Mucosa of descending colon (tissue), 3 donors: Measurements from ENCODE around the gene RNF121. TPM values are rescaled to one million over a fixed set of nuclear protein-coding genes. Genes with fewer than 3 reads are reported as not detected.

Source experiments
- ATAC-seq: fragments of 200-7000 bp; cut with Tn5 transposase; one replicate; pipeline ENCODE4 v1.9.1; 2020; ENCODE audit warnings: mild to moderate bottlenecking, moderate library complexity
- DNase-seq, 3 donors: peaks; one replicate each; pipeline ENCODE4 v3.0.0-alpha.2; 2020
- H3K36me3 ChIP-seq: fragments of 200-600 bp; one replicate; pipeline ENCODE4 v1.8.0; 2021; ENCODE audit warnings: low read depth, mild to moderate bottlenecking
- H3K4me1 ChIP-seq: fragments of 200-600 bp; one replicate; pipeline ENCODE4 v1.8.0; 2021; ENCODE audit warnings: low read depth, mild to moderate bottlenecking
- H3K4me3 ChIP-seq: fragments of 200-600 bp; one replicate; pipeline ENCODE4 v1.8.0; 2021; ENCODE audit warnings: mild to moderate bottlenecking
- H3K9me3 ChIP-seq: fragments of 200-600 bp; one replicate; pipeline ENCODE4 v1.8.0; 2021; ENCODE audit warnings: mild to moderate bottlenecking
- CTCF ChIP-seq: fragments of 200-600 bp; IDR thresholded peaks from one replicate; pipeline ENCODE4 v1.8.0; 2022; ENCODE audit warnings: antibody characterized with exemption, mild to moderate bottlenecking
- intact Hi-C, 2 donors: fragments of 100-400 bp; cut with DNase I in 1 of 2; cut with micrococcal nuclease in 1 of 2; formaldehyde crosslinking; loops; one replicate each; pipeline versions ENCODE4 v1.11.0 to v1.11.1; 2022; cut with DNase I, micrococcal nuclease
- total RNA-seq, 3 donors: library from RNA; stranded (reverse); fragmentation: NEBNext Ultra II Directional in 2 of 3; extraction: Animal tissue kit (Norgen Biotek cat#: 25700) in 2 of 3; gene quantifications; one replicate each; pipeline versions ENCODE4 v1.2.1 to v1.2.4, GENCODE V29; 2021 to 2023
- donor health status: DM: no; HTN: no; CAD: no; lungs with moderate emphysema.
- donor health status: DM: no; HTN: no; CAD: no.
- donor health status: DM: no; HTN: yes; CAD: no.

RNF121 gene
- total RNA-seq, 3 donors from 2014 or later = 37.0 to 41.0 (median 37.4) TPM

GRCh38 chr11:72003776-72004171, 74.9 kb downstream of the RNF121 start:
- intact Hi-C loops = no loop called here
- ATAC-seq (no peak), DNase-seq (no peak)
- Histone ChIP-seq H3K4me1 (peaks cover 5% of the 10 kb centered on the region), H3K9me3 (no peaks in the 10 kb centered on the region), H3K36me3 (peaks cover 31% of the 10 kb centered on the region), H3K4me3 (no peak overlapping the region)
- no peak for TF ChIP-seq CTCF

DNA sequence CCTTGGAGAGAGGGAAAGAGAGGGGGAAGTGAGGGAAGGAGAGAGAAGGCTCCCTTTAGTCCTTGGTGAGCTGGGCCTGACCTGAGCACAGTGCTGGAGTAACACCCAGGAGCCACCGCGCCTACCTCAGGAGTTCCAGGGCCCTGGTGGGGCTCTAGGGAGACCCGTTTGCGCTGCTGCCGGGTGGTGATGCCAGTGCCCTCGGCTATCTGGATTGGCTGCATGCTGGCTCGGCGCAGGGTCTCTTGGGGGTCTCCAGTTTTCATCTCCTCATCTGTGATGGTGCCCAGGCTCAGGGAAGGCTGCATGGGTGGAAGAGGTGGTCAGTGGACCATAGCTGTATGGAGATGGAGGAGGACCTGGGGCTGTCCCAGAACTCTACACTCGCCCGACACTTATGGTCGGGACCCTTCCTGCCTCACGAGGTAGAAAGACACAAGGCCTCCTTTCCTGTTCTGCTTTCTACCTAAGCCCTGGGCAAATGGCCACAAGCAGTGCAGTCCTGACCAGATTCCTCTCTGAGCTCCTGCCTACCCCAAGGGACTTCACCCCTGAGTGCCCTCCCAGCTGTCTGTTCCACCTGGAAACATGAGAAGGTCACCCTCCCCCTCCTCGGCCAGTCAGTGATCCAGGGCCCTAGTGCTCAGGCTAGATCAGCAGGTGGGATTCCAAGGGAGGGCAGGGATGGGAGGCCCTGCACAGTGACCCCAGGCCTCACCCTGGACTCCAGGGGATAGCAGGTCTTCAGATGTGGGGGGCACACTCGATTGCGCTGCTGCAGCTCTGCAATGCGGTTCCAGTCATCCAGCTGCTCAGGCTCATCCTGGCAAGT, 75.9 kb downstream of the RNF121 start:
- ATAC-seq = no peak
- Histone ChIP-seq H3K4me1 (peaks cover 5% of the 10 kb centered on the region), H3K36me3 (peaks cover 31% of the 10 kb centered on the region), H3K9me3 (no peaks in the 10 kb centered on the region), H3K4me3 (no peak overlapping the region)
- TF ChIP-seq CTCF = no peak
- intact Hi-C loops = no loop called here
- no peak for DNase-seq

DNA sequence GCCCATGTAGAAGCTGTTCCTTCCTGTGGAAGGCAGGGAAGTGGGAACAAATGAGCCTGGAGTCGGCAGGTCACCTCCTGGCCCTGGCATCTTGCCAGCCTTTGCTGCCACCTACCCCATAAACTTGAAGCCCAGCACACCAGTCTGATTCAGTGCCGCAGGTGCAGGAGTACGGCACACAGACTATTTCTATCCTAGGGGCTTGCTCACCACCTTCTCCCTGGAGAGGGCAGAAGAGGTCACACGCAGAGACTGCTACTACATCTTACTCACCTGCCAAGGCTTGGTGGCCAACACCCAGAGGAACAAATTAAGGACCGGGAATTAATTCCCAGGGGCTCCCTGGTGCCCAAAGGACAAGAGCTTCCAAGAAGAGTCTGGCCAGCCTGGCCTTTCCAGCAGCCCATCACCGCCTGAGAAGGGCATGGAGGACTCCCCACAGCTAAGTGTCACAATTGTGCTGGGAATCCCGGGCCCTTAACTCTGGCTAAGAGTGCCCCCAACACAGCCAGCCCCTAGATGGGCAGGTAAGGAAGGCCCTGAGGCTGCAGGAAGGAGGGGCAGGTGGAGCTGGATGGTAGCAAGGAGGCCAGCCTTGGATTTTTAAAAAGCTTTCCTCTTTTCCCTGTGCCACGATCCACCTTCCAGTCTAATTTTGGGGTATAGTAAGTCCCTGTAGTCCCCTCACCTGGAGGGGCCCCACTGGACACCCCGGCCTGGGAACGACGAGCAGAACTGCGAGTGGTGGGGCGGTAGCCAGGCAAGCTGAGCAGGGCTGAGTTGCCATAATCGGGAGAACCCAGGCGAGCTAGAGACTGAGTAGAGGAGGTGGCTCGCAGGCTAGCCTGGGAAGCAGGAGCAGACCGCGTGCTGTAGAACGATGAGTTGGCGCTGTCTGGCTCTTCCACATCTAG, 76.8 kb downstream of the RNF121 start:
- Histone ChIP-seq H3K4me1 (no peaks in the 10 kb centered on the region), H3K9me3 (no peaks in the 10 kb centered on the region), H3K4me3 (no peak overlapping the region), H3K36me3 (peaks cover 31% of the 10 kb centered on the region)
- no peak for ATAC-seq
- TF ChIP-seq CTCF = no peak
- no peak for DNase-seq
- intact Hi-C loops = no loop called here

- intact Hi-C loops = no loop called here
- no peak for TF ChIP-seq CTCF
- DNase-seq (no peak), ATAC-seq (no peak)
- Histone ChIP-seq H3K4me3 (no peak overlapping the region), H3K9me3 (no peaks in the 10 kb centered on the region), H3K36me3 (peaks cover 34% of the 10 kb centered on the region), H3K4me1 (no peaks in the 10 kb centered on the region)
These were observed 77.7 kb downstream of the RNF121 start for GRCh38 chr11:72006309-72007088.

DNA sequence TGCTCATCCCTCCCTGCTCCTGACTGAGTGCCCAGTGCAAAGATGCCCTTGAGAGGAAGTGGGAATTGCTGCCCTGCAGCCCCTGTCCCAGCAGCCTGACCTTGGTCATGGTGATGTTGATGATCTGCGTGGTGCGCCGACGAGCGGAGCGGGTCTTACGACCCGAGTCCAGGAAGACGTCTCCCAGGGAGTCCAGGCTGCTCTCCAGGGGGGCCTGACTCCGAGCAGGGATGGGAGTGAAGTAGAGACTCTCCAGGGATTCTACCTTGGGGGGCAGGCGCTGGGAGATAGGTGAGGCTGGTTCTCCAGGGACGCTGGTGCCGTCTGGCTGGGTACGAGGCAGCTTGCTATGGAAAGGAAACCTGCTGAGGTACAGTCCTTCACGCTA, 78.2 kb downstream of the RNF121 start:
- Histone ChIP-seq H3K4me1 (no peaks in the 10 kb centered on the region), H3K9me3 (no peaks in the 10 kb centered on the region), H3K4me3 (no peak overlapping the region), H3K36me3 (peaks cover 34% of the 10 kb centered on the region)
- DNase-seq = no peak
- TF ChIP-seq CTCF = no peak
- intact Hi-C loops = no loop called here
- no peak for ATAC-seq
